Liver (tissue), 9 donors: Measurements from ENCODE around the gene MINAR1. TPM values are rescaled to one million over a fixed set of nuclear protein-coding genes. Genes with fewer than 3 reads are reported as not detected.
A peak's percentile ranks its signal among the peaks of the same experiment; 100 is the strongest.

Source experiments
- DNase-seq: peaks from one replicate; pipeline ENCODE4 v3.0.0-alpha.2; 2017; ENCODE audit warnings: low spot score
- H3K27ac ChIP-seq, 2 donors: one replicate each; pipeline ENCODE4 v1.7.0; 2013; ENCODE audit warnings: inconsistent platforms in 2 of 2, low read length in 2 of 2, control low read depth in 1 of 2, low read depth in 1 of 2, mild to moderate bottlenecking in 1 of 2
- H3K27me3 ChIP-seq, 4 donors: one replicate each; pipeline versions ENCODE4 v1.6.1 to v1.7.0; 2013; ENCODE audit warnings: low read length in 3 of 4, inconsistent platforms in 1 of 4, mild to moderate bottlenecking in 1 of 4, moderate library complexity in 1 of 4; ENCODE audit not compliant: control insufficient read depth in 4 of 4, insufficient read depth in 4 of 4
- H3K36me3 ChIP-seq, 4 donors: one replicate each; pipeline versions ENCODE4 v1.6.1 to v1.7.0; 2013; ENCODE audit warnings: low read length in 3 of 4, mild to moderate bottlenecking in 3 of 4, low read depth in 1 of 4, moderate library complexity in 1 of 4; ENCODE audit not compliant: control insufficient read depth in 4 of 4, insufficient read depth in 3 of 4
- H3K4me1 ChIP-seq, 4 donors: one replicate each; pipeline versions ENCODE4 v1.6.1 to v1.7.0; 2013; ENCODE audit warnings: low read length in 3 of 4, mild to moderate bottlenecking in 3 of 4, moderate library complexity in 1 of 4; ENCODE audit not compliant: control insufficient read depth in 4 of 4, insufficient read depth in 4 of 4
- H3K4me3 ChIP-seq, 3 donors: one replicate each; pipeline versions ENCODE4 v1.6.1 to v1.7.0; 2013; ENCODE audit warnings: low read length in 3 of 3, control low read depth in 1 of 3, low read depth in 1 of 3, mild to moderate bottlenecking in 1 of 3
- H3K9ac ChIP-seq, 2 donors: one replicate each; pipeline ENCODE4 v1.7.0; 2013; ENCODE audit warnings: low read length in 2 of 2, mild to moderate bottlenecking in 2 of 2, moderate library complexity in 2 of 2, control low read depth in 1 of 2, low read depth in 1 of 2
- H3K9me3 ChIP-seq, 4 donors: one replicate each; pipeline versions ENCODE4 v1.6.1 to v1.7.0; 2013; ENCODE audit warnings: low read length in 3 of 4; ENCODE audit not compliant: control insufficient read depth in 4 of 4
- ATF3 ChIP-seq: IDR thresholded peaks from 2 replicates; pipeline ENCODE4 v1.6.1; 2016; ENCODE audit warnings: antibody characterized with exemption
- CTCF ChIP-seq: fragments of 150-350 bp; IDR thresholded peaks from 2 replicates; pipeline ENCODE4 v1.5.1; 2017; ENCODE audit warnings: improper control_type of control experiment, low read depth, low read length; ENCODE audit not compliant: missing input control
- EGR1 ChIP-seq, 2 donors: IDR thresholded peaks; 2 replicates each; pipeline ENCODE4 v1.6.1; 2016 to 2018; ENCODE audit warnings: antibody characterized with exemption in 2 of 2, low read depth in 2 of 2
- FOXA2 ChIP-seq: IDR thresholded peaks from 2 replicates; pipeline ENCODE4 v1.6.1; 2016; ENCODE audit warnings: antibody characterized with exemption
- HNF4A ChIP-seq, 2 donors: conservative IDR thresholded peaks; 2 replicates each; pipeline ENCODE4 v1.6.1; 2016; ENCODE audit warnings: antibody characterized with exemption in 2 of 2, mild to moderate bottlenecking in 2 of 2
- HNF4G ChIP-seq: IDR thresholded peaks from 2 replicates; pipeline ENCODE4 v1.6.1; 2016; ENCODE audit warnings: antibody characterized with exemption
- JUND ChIP-seq, 2 donors: IDR thresholded peaks; 2 replicates each; pipeline ENCODE4 v1.6.1; 2016; ENCODE audit warnings: antibody characterized with exemption in 2 of 2
- MAX ChIP-seq: IDR thresholded peaks from 2 replicates; pipeline ENCODE4 v1.6.1; 2016; ENCODE audit warnings: antibody characterized with exemption
- NR2F2 ChIP-seq: IDR thresholded peaks from 2 replicates; pipeline ENCODE4 v1.6.1; 2016; ENCODE audit warnings: antibody characterized with exemption
- RAD21 ChIP-seq, 2 donors: IDR thresholded peaks; 2 replicates each; pipeline ENCODE4 v1.6.1; 2016; ENCODE audit warnings: antibody characterized with exemption in 2 of 2, mild to moderate bottlenecking in 2 of 2
- REST ChIP-seq: IDR thresholded peaks from 2 replicates; pipeline ENCODE4 v1.6.1; 2016; ENCODE audit warnings: antibody characterized with exemption, mild to moderate bottlenecking
- SP1 ChIP-seq: IDR thresholded peaks from 2 replicates; pipeline ENCODE4 v1.6.1; 2018; ENCODE audit warnings: antibody characterized with exemption, mild to moderate bottlenecking
- TAF1 ChIP-seq: conservative IDR thresholded peaks from 2 replicates; pipeline ENCODE4 v1.6.1; 2016; ENCODE audit warnings: antibody characterized with exemption, mild to moderate bottlenecking
- WGBS: extraction: QIAGEN DNeasy Blood & Tissue Kit; methylation state at CpG from one replicate; pipeline ENCODE4 v1.1.7; 2013; 5-methylcytosine and 5-hydroxymethylcytosine counted together
- polyA plus RNA-seq, 2 donors: library from polyadenylated mRNA; stranded (reverse) in 1 of 2; unstranded in 1 of 2; fragments of 200-250 nt in 1 of 2; fragments of >200 nt in 1 of 2; fragmentation: Nextera tagmentation in 1 of 2; extraction: Ambion mirVana in 1 of 2; gene quantifications; one replicate each; pipeline versions ENCODE4 v1.2.1 to v1.2.3, GENCODE V29; 2013 to 2015
- total RNA-seq, 2 donors: library from RNA; depleted of rRNA; stranded (reverse); fragments of >200 nt; gene quantifications; one replicate each; pipeline ENCODE4 v1.2.3, GENCODE V29; 2014
- donor health status: healthy.
- donor health status: healthy.
- donor health status: healthy.
- donor health status: healthy.
- donor health status: healthy.

The MINAR1 gene
- total and polyA plus RNA-seq, 4 donors, result 0.01 to 0.14 (median 0.07) TPM

GRCh38 chr15:79447060-79447459 lies 14.9 kb downstream of the MINAR1 start:
- peaks cover 0 to 11% (median 3%) of the 10 kb centered on the region in 4 donors for H3K27me3 ChIP-seq
- H3K4me1 ChIP-seq, result no peaks in the 10 kb centered on the region
- H3K9me3 ChIP-seq, result peaks cover 0 to 2% (median 0%) of the 10 kb centered on the region in 4 donors
- H3K36me3 ChIP-seq, result no peaks in the 10 kb centered on the region
- 79% methylated on average over 1 of the region's 1 CpG for WGBS
- H3K9ac ChIP-seq, result no peak overlapping the region
- no peak for DNase-seq
- no peak overlapping the region for H3K27ac ChIP-seq
- H3K4me3 ChIP-seq, result no peak overlapping the region
- TF ChIP-seq EGR1 (IDR thresholded peaks at IDR 0.05; ENCODE audit: low read depth in 2 of 2), result no peak
- no peak for TF ChIP-seq JUND (IDR thresholded peaks at IDR 0.05)
- TF ChIP-seq RAD21 (IDR thresholded peaks at IDR 0.05), result no peak
- no peak for TF ChIP-seq TAF1
- TF ChIP-seq MAX, result no peak
- no peak for TF ChIP-seq SP1

GRCh38 chr15:79450648-79451047 lies 18.5 kb downstream of the MINAR1 start:
- Histone ChIP-seq H3K27me3 (peaks cover 0 to 11% (median 5%) of the 10 kb centered on the region in 4 donors), H3K9ac (no peak overlapping the region), H3K4me3 (no peak overlapping the region), H3K36me3 (no peaks in the 10 kb centered on the region), H3K4me1 (no peaks in the 10 kb centered on the region), H3K9me3 (peaks cover 0 to 2% (median 0%) of the 10 kb centered on the region in 4 donors), H3K27ac (no peak overlapping the region)
- 84% methylated on average over 3 of the region's 3 CpGs for whole genome bisulfite sequencing
- TF ChIP-seq HNF4A (conservative IDR thresholded peaks at IDR 0.05) (no peak), RAD21 (IDR thresholded peaks at IDR 0.05) (peak in 1 of 2 donors; percentile 40), REST (no peak), FOXA2 (no peak), TAF1 (no peak), EGR1 (IDR thresholded peaks at IDR 0.05; ENCODE audit: low read depth in 2 of 2) (no peak), JUND (IDR thresholded peaks at IDR 0.05) (no peak)
- DNase-seq, result no peak

GRCh38 chr15:79451361-79451999 lies 19.3 kb downstream of the MINAR1 start:
- WGBS, result 52% methylated on average over 17 of the region's 17 CpGs
- no peaks in the 10 kb centered on the region for H3K4me1 ChIP-seq
- TF ChIP-seq RAD21 (IDR thresholded peaks at IDR 0.05) (no peak), TAF1 (no peak), REST (no peak), HNF4A (conservative IDR thresholded peaks at IDR 0.05) (no peak), MAX (no peak), CTCF (no peak), ATF3 (no peak), SP1 (no peak), EGR1 (IDR thresholded peaks at IDR 0.05; ENCODE audit: low read depth in 2 of 2) (no peak), NR2F2 (no peak), HNF4G (no peak), JUND (IDR thresholded peaks at IDR 0.05) (no peak)
- H3K36me3 ChIP-seq, result no peaks in the 10 kb centered on the region
- no peak overlapping the region for H3K4me3 ChIP-seq
- no peaks in the 10 kb centered on the region for H3K9me3 ChIP-seq
- no peak overlapping the region for H3K9ac ChIP-seq
- no peak overlapping the region for H3K27ac ChIP-seq
- no peak for DNase-seq
- H3K27me3 ChIP-seq, result peaks cover 0 to 11% (median 5%) of the 10 kb centered on the region in 4 donors
